ENCODE results near the gene ADAMTS12. TPM values are rescaled to one million over a fixed set of nuclear protein-coding genes. Genes with fewer than 3 reads are reported as not detected.
"Not testable (repeated sequence)": the region's sequence is repeated elsewhere in the genome, so short reads cannot be mapped to it uniquely, and the experiment has no call there.

Gene ADAMTS12
- total and polyA plus RNA-seq, 2 experiments from 2014 or later: 9.1 to 17.1 TPM

GRCh38 chr5:33549982-33550567, 341.7 kb downstream of the ADAMTS12 start (continued):
- TF ChIP-seq ZNF462 (CRISPR knock-in tag; IDR thresholded peaks at IDR 0.05) (no peak), CTCF (conservative IDR thresholded peaks at IDR 0.05; ENCODE audit: low read depth in 2 of 2) (no peak), ETS1 (IDR thresholded peaks at IDR 0.05) (no peak), ZNF114 (CRISPR knock-in tag; IDR thresholded peaks at IDR 0.05) (no peak)

GRCh38 chr5:33539790-33540189, 352.0 kb downstream of the ADAMTS12 start:
- not testable (repeated sequence) for H3K4me3 Mint-ChIP-seq; H3K36me3 Mint-ChIP-seq (ENCODE audit: low read depth); H3K27ac Mint-ChIP-seq

More at GRCh38 chr5:33539790-33540189, 352.0 kb downstream of the ADAMTS12 start:
- not testable (repeated sequence) for H3K27me3 Mint-ChIP-seq (ENCODE audit: insufficient read depth, low read depth, poor library complexity); H4K20me1 ChIP-seq (replicated peaks; ENCODE audit: insufficient read depth); H3F3A ChIP-seq (replicated peaks; ENCODE audit: low read depth); H3K4me1 Mint-ChIP-seq; H3K79me2 ChIP-seq (replicated peaks; ENCODE audit: insufficient read depth); H3K27me3 ChIP-seq (ENCODE audit: insufficient read depth); DNase-seq (ENCODE audit: low spot score); H3K4me2 ChIP-seq; H3K9me3 Mint-ChIP-seq; ATAC-seq; H3K36me3 ChIP-seq (ENCODE audit: insufficient read depth); H3K4me3 ChIP-seq; H3K27ac ChIP-seq (ENCODE audit: low read depth); H2AFZ ChIP-seq; H3K4me1 ChIP-seq (ENCODE audit: insufficient read depth)
- peaks cover 17% of the 10 kb centered on the region for H3K9me2 ChIP-seq (ENCODE audit: insufficient read depth)

Data from GM23338 (cell line).